Measurements from ENCODE around the gene TAS2R40.
A peak's percentile ranks its signal among the peaks of the same experiment; 100 is the strongest.

Gene TAS2R40

DNA sequence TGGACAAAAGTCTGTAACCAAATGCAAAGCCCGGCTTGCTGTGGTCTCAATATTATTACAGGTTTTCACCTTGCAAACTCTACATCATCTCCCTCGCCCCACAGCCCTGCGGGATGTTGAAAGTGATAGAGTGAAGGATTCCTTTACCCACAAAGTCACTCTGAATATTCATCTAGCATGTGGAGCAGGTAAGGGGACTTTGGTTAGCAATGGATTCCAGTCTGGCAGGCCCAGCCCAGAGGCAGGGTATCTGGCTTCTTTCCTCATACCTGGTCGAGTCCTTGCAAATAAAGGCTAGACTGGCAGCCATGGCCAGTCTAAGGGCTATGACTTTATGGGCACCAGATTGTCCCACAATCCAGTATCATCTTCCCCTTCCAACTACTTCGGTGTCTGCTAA, 3.2 kb downstream of the TAS2R40 start:
- no peak for DNase-seq

DNA sequence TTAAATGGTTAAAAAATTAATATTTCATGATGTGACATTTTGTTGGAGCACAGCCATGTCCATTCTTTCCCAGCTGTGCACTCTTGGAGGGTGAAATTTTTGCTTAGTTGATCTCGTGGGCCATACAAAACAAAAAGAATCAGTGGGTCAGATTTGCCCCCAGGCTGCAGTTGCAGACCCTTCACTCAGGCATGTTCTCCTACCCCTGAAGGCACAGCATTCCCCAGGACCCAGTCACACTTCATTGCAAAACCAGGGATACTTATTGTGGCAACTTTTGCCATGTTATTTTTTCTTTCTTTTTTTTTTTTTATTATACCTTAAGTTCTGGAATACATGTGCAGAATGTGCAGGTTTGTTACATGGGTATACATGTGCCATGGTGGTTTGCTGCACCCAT, 6.0 kb downstream of the TAS2R40 start:
- DNase-seq: no peak

DNA sequence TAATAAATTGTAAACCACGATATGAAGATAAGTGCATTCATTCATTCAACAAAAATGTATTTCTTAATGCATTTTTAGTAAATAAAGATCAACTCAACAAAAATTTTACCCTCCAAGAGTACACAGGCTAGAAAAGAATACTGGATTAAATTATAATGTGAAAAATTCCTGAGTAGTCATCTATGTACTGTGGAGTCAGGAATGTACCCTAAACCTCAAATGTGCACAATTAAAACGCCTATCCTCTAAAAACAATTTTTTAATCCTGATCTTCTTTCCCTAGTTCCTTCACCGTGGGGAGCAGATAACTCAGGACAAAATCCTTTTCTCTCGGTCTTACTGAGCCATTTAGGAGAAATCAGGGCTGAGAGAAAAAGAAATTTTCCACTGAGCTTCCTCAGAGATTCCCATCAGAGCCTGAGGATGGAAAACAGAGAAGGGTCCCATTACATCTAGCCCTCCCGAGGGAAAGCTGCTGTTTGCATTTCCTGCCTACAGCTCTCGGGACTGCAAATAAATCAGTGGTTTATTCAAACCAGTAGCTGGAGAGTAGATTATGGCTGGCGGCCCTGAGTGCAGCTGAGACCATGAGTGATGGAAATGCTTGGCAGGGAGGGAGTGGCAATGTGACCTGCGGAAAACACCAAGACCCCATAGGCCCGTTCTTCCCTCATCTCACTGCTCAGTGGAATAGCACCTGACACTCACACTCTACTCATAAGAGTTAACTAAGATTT, 7.4 kb downstream of the TAS2R40 start:
- DNase-seq: no peak

DNA sequence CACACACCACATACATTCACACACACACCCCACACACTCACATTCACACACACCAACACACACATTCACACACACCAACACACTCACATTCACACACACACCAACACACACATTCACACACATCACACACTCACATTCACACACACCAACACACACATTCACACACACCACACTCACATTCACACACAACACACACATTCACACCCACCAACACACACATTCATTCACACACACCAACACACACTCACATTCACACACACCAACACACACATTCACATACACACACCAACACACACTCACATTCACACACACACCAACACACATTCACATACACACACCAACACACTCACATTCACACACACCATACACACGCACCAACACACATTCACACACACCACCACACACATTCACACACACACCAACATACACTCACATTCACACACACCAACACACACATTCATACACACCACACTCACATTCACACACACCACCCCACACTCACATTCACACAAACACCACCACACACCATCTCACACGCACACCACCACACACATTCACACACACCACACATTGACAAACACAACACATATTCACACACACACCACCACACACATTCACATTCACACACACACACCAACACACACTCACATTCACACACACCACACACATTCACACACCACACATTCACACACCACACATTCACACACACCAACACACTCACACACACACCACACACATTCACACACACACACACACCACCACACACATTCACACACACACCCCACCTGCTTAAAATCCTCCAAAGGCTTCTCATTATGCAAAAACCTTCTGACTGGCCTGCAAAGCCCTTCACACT, 9.0 kb downstream of the TAS2R40 start:
- DNase-seq: no peak

DNA sequence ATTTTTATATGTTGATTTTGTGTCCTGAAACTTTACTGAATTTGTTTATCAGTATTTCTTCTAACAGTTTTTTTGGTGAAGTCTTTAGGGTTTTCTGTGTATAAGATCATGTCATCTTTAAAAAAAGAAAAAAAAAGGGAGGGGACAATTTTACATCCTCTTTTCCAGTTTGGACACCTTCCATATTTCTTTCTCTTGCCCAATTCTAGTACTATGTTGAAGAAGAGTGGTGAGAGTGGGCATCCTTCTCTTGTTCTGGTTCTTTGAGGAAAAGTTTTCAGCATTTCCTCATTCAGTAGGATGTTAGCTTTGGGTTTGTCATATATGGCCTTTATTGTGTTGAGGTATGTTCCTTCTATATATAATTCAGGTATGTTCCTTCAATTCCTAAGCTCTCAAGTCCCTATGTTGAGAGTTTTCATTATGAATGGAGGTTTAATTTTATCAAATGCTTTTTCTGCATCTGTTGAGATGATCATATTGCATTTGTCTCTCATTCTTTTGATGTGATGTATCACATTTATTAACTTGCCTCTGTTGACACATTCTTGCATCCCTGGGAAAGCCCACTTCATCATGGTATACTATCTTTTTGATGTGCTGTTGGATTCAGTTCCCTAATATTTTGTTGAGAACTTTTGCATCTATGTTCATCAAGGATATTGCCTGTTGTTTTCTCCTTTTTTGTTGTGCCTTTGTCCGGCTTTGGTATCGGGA, 12.1 kb downstream of the TAS2R40 start:
- DNase-seq: no peak

DNA sequence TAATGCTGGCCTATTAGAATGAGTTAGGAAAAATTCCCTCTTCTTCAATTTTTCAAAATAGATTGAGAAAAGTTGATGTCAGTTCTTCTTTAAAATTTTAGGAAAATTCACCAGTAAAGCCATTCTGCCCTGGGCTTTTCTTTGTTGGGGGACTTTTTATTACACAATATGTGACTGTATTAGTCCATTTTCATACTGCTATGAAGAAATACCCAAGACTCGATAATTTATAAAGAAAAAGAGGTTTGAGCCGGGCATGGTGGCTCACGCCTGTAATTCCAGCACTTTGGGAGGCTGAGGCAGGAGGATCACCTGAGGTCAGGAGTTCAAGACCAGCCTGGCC, 12.7 kb downstream of the TAS2R40 start:
- no peak for DNase-seq

DNA sequence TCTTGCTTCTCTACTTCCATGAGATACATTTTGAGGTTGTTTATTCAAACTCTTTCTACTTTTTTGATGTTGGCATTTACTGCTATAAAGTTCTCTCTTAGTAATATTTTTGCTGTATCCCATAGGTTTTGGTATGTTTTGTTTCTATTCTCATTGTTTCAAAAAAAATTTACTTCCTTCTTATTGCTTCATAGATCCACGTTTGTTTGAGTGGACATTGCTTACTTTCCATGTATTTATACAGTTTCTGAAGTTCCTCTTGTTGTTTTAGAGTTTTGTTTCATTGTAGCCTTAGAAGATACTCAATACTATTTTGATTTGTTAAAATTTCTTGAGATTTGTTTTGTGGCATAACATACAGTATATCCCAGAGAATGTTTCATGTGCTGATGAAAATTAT, 13.7 kb downstream of the TAS2R40 start:
- DNase-seq: no peak

DNA sequence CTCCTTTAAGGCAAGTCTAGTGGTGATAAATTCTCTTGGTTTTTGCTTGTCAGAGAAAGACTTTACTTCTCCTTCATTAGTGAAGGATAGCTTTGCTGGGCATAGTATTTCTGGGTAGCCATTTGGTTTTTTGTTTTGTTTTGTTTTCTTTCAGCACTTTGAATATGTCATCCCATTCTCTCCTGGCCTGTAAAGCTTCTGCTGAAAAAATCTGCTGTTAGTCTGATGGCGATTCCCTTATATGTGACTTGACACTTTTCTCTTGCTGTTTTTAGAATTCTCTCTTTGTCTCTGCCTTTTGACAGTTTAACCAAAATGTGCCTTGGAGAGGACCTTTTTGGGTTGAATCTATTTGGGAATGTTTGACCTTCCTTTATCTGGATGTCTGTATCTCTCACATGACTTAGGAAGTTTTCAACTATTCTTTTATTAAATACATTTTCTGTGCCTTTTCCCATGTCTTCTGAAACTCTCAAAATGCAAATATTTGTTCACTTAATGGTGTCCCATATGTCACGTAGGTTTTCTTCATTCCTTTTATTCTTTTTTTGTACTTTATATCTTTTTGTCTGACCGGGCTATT, 14.7 kb downstream of the TAS2R40 start:
- DNase-seq: no peak

DNA sequence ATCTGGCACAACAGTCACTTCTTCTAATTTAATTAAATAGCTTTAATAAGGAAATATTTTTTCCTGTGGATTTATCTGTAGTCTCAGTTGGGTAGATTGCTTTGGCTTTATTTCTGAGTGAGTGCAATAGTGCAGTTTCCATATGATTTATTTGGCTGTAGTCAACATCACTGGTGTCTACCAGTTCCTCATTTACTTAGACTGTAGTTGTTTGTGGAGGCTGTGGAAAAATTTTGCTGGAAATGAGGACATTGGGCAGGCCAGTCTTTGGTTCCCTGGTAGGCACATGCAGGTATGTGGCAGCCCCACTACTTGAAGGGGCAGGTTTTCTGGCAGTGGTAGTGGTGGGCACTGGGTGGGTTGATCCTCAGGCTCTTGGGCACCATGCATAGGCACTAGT, 15.5 kb downstream of the TAS2R40 start:
- DNase-seq: no peak

DNA sequence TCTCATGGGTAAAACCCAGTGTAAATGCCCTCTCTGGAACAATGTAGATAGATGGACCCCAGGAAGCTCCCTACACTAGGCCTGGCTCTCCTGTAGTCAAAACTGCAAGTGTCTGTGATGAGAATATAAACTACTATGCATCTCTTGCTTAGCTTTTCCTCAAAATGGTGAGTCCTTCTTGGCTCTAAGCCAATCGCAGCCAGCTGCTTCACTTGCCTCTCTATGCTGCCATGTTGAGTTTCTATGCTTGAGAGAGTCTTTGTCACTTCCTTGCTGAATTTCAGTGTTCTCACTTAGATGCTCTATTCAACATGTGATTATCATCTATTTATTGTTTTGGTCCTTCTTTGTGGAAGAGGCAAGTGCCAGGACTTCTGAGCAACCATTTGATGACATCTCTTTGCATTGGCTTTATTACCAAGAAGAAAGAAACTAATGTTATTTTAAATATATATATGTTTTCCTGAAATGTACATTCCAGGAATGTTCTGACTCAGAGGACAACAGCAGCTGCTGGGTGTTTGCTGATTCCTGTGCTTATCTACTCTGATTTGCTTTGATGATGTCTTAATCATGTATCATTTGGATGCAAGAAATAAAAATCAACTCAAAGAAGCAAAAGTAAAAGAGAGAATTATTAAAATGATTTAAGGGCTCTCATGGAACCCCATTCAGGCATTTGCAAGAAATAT, 16.6 kb downstream of the TAS2R40 start:
- DNase-seq: no peak

DNA sequence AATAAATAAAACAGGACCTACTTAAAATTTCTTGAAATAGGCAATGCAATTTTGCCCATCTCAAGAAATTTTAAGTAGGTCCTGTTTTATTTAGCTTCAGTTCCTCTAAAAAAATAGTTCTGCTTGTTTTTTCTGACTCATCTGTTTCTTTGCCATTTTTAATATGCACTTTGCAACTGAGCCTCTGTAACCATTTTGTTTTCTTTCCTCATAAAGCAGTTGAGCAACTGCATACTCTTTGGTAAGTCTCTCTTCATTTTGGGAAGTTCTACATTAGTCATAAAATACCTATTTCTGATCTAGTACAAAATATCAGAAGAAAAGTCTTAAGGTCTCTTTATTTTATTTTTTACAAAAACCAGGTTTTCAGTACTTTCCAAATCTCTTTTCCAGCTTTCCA, 18.0 kb downstream of the TAS2R40 start:
- no peak for DNase-seq

DNA sequence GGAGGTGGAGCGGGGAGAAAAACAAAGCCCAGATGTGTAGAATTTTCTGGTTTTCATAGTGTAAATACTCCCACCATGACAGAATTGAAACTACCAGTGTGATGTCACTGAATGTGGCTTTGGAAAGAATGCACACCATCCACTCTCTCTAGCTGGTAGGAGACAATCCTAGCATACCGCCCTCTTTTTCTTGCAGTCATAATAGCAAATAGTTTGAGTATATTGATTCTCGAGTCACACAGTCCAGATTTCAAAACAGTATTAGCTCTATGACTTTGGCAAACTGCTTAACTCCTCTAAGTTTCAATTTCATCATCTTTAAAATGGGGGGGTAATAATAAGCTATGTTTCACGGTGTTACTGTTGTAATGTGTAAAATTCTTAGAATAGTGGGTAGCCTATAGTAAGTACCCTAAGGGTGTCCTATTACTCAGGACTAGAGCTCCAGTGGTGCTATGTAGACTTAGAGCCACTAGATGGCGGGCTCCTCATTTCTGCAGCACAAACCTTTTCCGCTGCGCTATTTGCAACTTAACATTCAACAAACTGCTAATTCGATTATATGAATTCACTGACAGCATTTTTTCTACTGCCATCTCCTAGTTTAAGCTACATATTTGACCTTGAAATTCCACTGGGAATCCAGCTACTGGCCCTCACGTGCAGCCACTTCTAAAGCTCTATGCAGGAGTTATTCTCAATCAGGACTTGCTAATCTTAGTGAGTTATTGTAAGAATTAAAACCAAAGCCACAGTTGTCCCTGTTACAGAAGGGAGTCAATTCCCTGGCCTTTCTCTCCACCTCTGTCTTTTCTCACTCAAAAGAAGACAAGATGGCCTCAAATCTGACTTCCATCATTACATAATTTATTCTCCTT, 18.7 kb downstream of the TAS2R40 start:
- peak; percentile 74 for DNase-seq

DNA sequence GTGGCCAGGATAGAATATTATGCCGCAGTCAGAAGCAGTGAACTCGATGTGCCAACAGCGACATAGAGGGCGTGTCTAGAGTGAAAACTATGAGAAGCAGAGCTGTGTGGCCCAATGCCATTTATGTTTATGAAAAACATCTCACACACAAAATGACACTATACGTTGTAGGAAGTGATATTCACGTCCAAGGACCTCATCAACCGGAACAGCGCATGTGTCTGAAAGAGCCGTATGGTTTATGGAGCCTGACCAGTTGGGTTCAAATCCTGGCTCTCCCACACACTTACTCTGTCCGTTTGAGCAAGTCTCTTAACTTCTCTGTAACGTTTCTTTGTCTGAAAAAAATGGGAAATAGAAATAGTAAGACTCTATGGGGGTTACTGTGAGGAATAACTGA, 20.5 kb downstream of the TAS2R40 start:
- DNase-seq: no peak

DNA sequence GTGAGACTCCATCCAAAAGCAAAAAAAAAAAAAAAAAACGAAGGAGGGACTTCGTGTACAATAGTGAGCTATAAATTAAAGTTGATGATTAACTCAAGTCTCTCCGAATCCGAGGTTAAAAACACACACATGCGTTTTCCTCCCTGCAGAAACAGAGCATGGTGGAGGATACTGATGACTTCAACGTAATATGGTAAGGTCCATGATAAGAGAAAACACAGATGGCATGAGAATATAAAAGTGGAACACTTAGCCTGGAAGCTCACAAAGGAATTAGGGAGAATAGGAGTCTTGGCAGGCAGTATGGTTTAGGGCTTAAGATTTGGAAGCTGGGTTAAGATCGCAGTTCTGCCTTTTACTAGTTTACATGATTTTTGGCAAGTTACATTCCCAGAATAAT, 21.3 kb downstream of the TAS2R40 start:
- no peak for DNase-seq

DNA sequence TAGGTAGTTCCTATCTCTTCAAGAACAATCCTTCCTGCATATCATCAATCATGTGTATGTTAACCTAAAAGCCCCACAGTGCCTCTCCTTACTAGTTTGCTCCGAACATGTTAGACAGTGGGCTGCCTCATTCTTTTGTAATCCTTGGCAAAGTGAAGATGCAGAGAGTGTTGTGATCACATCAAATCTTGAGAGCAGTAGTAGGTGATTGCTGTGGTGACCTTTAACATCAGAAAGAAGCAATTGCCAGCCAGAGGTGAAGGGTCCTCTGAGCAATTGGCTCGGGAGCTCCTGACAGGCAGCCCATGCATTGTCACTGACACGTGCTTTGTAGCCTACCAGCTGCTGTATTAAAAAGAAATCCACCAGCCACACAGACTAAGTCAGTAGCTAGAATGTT, 21.8 kb downstream of the TAS2R40 start:
- no peak for DNase-seq

DNA sequence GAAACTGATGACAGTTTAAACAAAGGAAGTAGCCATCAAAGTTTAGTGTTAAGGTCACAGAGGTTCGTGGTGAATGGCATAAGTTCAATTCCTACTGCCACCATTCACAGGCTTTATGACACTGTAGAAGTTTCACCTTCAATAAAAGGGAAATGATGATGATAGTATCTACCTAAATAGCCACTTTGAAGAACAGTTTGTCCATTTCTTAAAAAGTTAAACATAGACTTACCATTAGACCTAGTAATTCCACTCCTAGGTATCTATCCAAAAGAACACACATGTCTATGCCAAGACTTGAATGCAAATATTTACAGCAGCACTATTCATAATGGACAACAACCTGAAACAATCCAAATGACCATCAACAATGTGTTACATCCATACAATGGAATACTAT, 22.5 kb downstream of the TAS2R40 start:
- DNase-seq: no peak

DNA sequence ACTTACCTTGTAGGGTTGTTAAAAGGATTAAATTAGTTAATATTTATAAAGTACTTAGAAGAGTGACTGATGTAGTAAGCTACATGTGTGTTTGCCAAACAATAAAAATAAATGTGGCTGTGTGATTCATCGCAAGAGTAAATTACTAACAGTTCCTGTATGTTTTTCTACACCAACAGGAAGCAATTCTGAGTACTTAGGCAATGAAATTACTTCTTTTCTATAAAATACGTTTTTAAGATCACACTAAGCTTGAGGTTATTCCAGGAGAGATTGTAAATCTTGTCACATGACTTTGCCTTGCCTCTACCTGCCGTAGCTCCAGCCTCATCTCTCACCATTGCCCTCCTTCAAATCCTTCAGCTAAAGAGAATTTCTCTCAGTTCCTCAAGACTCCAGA, 23.3 kb downstream of the TAS2R40 start:
- DNase-seq: no peak

DNA sequence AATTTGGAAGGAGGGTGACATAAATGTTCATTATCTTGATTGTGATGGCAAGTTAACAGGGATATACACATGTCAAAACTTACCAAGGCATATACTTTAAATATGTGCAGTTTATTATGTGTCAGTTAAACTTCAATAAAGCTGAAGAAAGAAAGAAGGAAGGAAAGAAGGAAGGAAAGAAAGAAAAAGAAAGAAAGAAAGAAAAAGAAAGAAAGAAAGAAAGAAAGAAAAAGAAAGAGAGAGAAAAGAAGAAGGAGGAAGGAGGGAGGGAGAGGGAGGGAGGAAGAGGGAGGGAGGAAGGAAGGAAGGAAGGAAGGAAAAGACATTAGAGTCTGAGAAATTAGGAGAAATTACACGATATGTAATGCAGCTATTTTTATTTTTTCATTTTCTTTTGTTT, 25.5 kb downstream of the TAS2R40 start:
- no peak for DNase-seq

DNA sequence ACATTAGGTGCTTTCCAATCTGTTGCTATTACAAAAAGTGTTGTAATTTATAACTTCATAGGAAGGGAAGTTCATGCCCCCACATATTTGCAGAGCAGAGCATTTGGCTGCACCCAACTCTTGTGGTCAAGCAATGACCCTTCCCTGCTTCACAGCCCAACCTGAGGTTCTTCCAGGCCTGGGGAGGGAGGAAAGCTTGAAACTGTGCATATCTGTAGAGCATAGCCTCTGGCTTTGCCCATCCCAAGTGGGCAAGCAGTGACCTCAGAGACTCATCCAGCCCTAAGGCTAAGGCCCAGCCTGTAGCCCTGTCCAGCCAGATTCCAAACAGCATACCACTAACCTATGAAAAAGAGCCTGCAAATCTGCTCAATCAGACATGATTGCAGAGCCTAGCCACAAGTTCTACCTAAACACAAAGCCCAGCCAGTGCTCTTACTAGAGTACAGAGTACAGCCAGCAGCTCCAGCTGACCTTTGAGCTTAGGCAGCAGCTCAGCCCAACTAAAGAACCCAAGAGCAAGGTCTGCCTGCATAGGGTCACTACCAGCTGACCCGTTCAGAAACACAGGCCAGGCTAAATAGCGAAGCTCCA, 27.0 kb downstream of the TAS2R40 start:
- no peak for DNase-seq

DNA sequence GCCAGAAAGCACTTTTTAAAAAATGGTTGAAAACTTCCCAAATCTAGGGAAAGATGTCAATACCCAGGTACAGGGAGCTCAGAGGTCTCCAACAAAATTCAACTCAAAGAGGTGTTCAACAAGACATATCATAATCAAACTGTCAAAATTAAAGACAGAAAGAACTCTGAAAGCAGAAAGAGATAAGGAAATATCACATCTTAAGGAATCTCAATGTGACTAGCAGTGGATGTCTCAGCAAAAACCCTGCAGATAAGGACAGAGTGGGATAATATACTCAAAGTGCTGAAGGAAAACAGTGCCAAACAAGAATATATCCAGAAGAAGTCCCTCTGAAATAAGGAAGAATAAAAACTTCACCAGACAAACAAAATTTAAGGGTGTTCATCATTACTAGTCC, 28.4 kb downstream of the TAS2R40 start:
- DNase-seq: no peak

DNA sequence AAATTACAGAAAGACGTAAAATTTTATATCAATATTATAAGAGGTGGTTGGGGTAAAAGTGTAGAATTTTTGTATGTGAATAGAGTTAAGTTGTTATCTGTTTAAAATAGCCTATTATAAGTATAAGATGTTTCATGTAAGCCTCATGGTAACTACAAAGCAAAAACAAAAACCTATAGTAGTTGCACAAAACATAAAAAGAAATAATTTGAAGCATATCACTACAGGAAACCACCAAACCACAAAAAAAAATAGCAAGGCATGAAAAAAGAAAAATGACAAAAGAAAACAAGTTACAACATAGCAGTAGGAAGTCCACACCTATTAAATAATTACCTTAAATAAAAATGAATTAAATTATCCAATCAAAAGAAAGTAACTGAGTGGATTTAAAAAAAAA, 29.0 kb downstream of the TAS2R40 start:
- DNase-seq: no peak

DNA sequence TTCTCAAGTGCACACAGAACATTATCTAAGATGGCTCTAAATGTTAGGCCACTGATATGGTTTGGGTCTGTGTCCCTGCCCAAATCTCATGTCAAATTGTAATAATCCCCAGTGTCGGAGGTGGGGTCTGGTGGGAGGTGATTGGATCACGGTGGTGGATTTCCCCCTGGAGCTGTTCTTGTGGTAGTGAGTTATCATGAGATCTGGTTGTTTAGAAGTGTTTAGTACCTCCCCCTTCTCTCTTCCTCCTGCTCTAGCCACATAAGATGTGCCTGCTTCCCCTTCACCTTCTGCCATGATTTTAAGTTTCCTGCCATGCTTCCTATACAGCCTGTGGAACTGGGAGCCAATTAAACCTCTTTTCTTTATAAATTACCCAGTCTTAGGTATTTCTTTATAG, 30.2 kb downstream of the TAS2R40 start:
- no peak for DNase-seq

Data from activated naive CD4-positive, alpha-beta T cell treated with Interleukin-2 at 50 U/mL for 16 hours (primary cell).